Caco-2 (cell line): ENCODE data around the gene WWOX. TPM values are rescaled to one million over a fixed set of nuclear protein-coding genes. Genes with fewer than 3 reads are reported as not detected.

Experiments
- BruUV-seq: library from RNA; stranded (reverse); fragments of 400-500 nt; replicated peaks from 2 replicates; lab custom pipeline; 2021; lab: Mats Ljungman, UMichigan
- CTCF ChIA-PET: fragments of 300-600 bp; sonication (Branson Sonifier 250); formaldehyde crosslinking; loops from one replicate; lab custom pipeline; 2022; ENCODE audit warnings: antibody characterized with exemption; lab: Charles Lee
- POLR2A ChIA-PET: fragments of 300-600 bp; sonication (Branson Sonifier 250); formaldehyde crosslinking; loops from one replicate; lab custom pipeline; 2022; ENCODE audit warnings: antibody characterized with exemption; lab: Charles Lee
- DNase-seq, 2 experiments: peaks; one replicate each; pipeline versions ENCODE4 v3.0.0 to v3.0.0-alpha.2; 2020 to 2022
- H3K27me3 ChIP-seq: replicated peaks from 2 replicates; pipeline ENCODE4 v1.6.0; 2011; ENCODE audit warnings: low read length; ENCODE audit not compliant: control insufficient read depth, insufficient read depth
- H3K36me3 ChIP-seq: 2 replicates; pipeline ENCODE4 v1.5.1; 2011; ENCODE audit warnings: low read length; ENCODE audit not compliant: control insufficient read depth, insufficient read depth
- H3K4me1 ChIP-seq: fragments of 250-450 bp; sonication (Bioruptor Pico); 2 replicates; pipeline ENCODE4 v1.5.1; 2020; ENCODE audit warnings: mild to moderate bottlenecking
- H3K4me3 ChIP-seq: 2 replicates; pipeline ENCODE4 v1.5.1; 2011; ENCODE audit warnings: low read depth, mild to moderate bottlenecking, control low read depth, low read length
- H3K9me3 ChIP-seq: fragments of 250-450 bp; sonication (Bioruptor Pico); 2 replicates; pipeline ENCODE4 v1.5.1; 2020; ENCODE audit warnings: mild to moderate bottlenecking, moderate library complexity
- H3K27ac Mint-ChIP-seq: one replicate; pipeline ENCODE4 v1.8.0; 2022; ENCODE audit warnings: mixed read lengths; ENCODE audit not compliant: unreplicated experiment
- H3K27me3 Mint-ChIP-seq: one replicate; pipeline ENCODE4 v1.8.0; 2022; ENCODE audit warnings: mixed read lengths; ENCODE audit not compliant: insufficient read depth, unreplicated experiment
- H3K36me3 Mint-ChIP-seq: one replicate; pipeline ENCODE4 v1.8.0; 2022; ENCODE audit warnings: mild to moderate bottlenecking, mixed read lengths; ENCODE audit not compliant: insufficient read depth, unreplicated experiment
- H3K4me1 Mint-ChIP-seq: one replicate; pipeline ENCODE4 v1.8.0; 2022; ENCODE audit warnings: low read depth, mixed read lengths; ENCODE audit not compliant: unreplicated experiment
- H3K4me3 Mint-ChIP-seq: one replicate; pipeline ENCODE4 v1.8.0; 2022; ENCODE audit warnings: mild to moderate bottlenecking, moderate library complexity, mixed read lengths; ENCODE audit not compliant: unreplicated experiment
- H3K9me3 Mint-ChIP-seq: one replicate; pipeline ENCODE4 v1.8.0; 2022; ENCODE audit warnings: mixed read lengths; ENCODE audit not compliant: unreplicated experiment
- CTCF ChIP-seq, 2 experiments: fragments of 200-600 bp in 1 of 2; IDR thresholded peaks; 1 replicate in 1 of 2; 2 replicates in 1 of 2; pipeline versions ENCODE4 v1.5.1 to v1.8.0; 2011 to 2022; ENCODE audit warnings: antibody characterized with exemption in 1 of 2, control low read depth in 1 of 2, inconsistent platforms in 1 of 2, low read depth in 1 of 2, low read length in 1 of 2, mild to moderate bottlenecking in 1 of 2, moderate library complexity in 1 of 2; ENCODE audit not compliant: insufficient read depth in 1 of 2, severe bottlenecking in 1 of 2, unreplicated experiment in 1 of 2
- intact Hi-C: fragments of 100-400 bp; cut with micrococcal nuclease; formaldehyde crosslinking; loops from one replicate; pipeline ENCODE4 v1.10.0; 2022; ENCODE audit not compliant: unreplicated experiment
- total RNA-seq: library from RNA; stranded (reverse); gene quantifications from 2 replicates; pipeline ENCODE4 v1.2.3, GENCODE V29; 2022

Gene WWOX
- total RNA-seq, 1 experiment from 2014 or later: 45.0 TPM

GRCh38 chr16:78748220-78748929 is 648.9 kb downstream of the WWOX start:
- H3K36me3 ChIP-seq: no peaks in the 10 kb centered on the region
- ChIA-PET CTCF (no interaction called here), POLR2A (no interaction called here)
- intact Hi-C loops: no loop called here
- no TSS peak for BruUV-seq
- no peaks in the 10 kb centered on the region for H3K4me1 ChIP-seq
- H3K9me3 Mint-ChIP-seq: no peaks in the 10 kb centered on the region
- H3K4me3 Mint-ChIP-seq: no peak overlapping the region
- H3K27ac Mint-ChIP-seq: no peak overlapping the region
- H3K27me3 Mint-ChIP-seq: no peaks in the 10 kb centered on the region
- TF ChIP-seq CTCF (IDR thresholded peaks at IDR 0.05; ENCODE audit: insufficient read depth in 1 of 2, low read depth in 1 of 2, low read length in 1 of 2, severe bottlenecking in 1 of 2, unreplicated experiment in 1 of 2): no peak
- H3K27me3 ChIP-seq: no peaks in the 10 kb centered on the region
- H3K36me3 Mint-ChIP-seq: no peaks in the 10 kb centered on the region
- H3K4me1 Mint-ChIP-seq: no peaks in the 10 kb centered on the region
- no peaks in the 10 kb centered on the region; the same call in 1 of the 2 replicates for H3K9me3 ChIP-seq
- DNase-seq: no peak
- no peak overlapping the region for H3K4me3 ChIP-seq

GRCh38 chr16:78749745-78750268 is 650.4 kb downstream of the WWOX start:
- Mint-ChIP-seq H3K36me3 (no peaks in the 10 kb centered on the region), H3K27me3 (no peaks in the 10 kb centered on the region), H3K4me1 (no peaks in the 10 kb centered on the region), H3K9me3 (no peaks in the 10 kb centered on the region), H3K4me3 (no peak overlapping the region), H3K27ac (no peak overlapping the region)
- CTCF ChIA-PET: no interaction called here
- H3K9me3 ChIP-seq: no peaks in the 10 kb centered on the region; the same call in 1 of the 2 replicates
- BruUV-seq: no TSS peak
- no peak for DNase-seq
- POLR2A ChIA-PET: no interaction called here
- TF ChIP-seq CTCF (IDR thresholded peaks at IDR 0.05; ENCODE audit: insufficient read depth in 1 of 2, low read depth in 1 of 2, low read length in 1 of 2, severe bottlenecking in 1 of 2, unreplicated experiment in 1 of 2): no peak
- H3K27me3 ChIP-seq: no peaks in the 10 kb centered on the region
- H3K36me3 ChIP-seq: no peaks in the 10 kb centered on the region
- intact Hi-C loops: no loop called here
- H3K4me1 ChIP-seq: no peaks in the 10 kb centered on the region
- H3K4me3 ChIP-seq: no peak overlapping the region

DNA sequence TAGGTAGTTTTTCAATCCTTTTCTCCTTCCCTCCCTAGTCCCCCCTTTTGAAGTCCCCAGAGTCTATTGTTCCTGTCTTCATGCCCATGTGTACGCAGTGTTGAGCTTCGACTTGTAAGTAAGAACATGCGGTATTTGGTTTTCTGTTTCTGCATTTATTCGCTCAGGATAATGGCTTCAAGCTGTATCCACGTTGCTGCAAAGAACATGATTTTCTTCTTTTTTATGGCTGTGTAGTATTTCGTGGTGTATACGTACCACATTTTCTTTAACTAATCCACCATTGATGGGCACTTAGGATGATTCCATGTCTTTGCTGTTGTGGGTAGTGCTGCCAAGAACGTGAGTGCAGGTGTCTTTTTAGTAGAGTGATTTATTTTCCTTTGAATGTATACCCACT is 651.2 kb downstream of the WWOX start:
- H3K9me3 ChIP-seq: no peaks in the 10 kb centered on the region; the same call in 1 of the 2 replicates
- POLR2A ChIA-PET: no interaction called here
- 0 out of 2 replicates have a peak, but pooled peaks cover under 1% of the 10 kb centered on the region for H3K4me1 ChIP-seq
- CTCF ChIA-PET: no interaction called here
- Mint-ChIP-seq H3K4me3 (no peak overlapping the region), H3K36me3 (no peaks in the 10 kb centered on the region), H3K27ac (no peak overlapping the region), H3K9me3 (no peaks in the 10 kb centered on the region), H3K27me3 (no peaks in the 10 kb centered on the region), H3K4me1 (no peaks in the 10 kb centered on the region)
- no peak for TF ChIP-seq CTCF (IDR thresholded peaks at IDR 0.05; ENCODE audit: insufficient read depth in 1 of 2, low read depth in 1 of 2, low read length in 1 of 2, severe bottlenecking in 1 of 2, unreplicated experiment in 1 of 2)
- H3K27me3 ChIP-seq: no peaks in the 10 kb centered on the region
- no TSS peak for BruUV-seq
- H3K4me3 ChIP-seq: no peak overlapping the region
- DNase-seq: no peak
- no peaks in the 10 kb centered on the region for H3K36me3 ChIP-seq
- intact Hi-C loops: no loop called here
